DMS53 (cell line): ENCODE measurements around the gene OR11H12.
"Not testable (repeated sequence)": the region's sequence is repeated elsewhere in the genome, so short reads cannot be mapped to it uniquely, and the experiment has no call there.

Source experiments
- DNase-seq: peaks from one replicate; lab custom pipeline; 2025; lab: John Stamatoyannopoulos, UW

OR11H12 gene, protein sequence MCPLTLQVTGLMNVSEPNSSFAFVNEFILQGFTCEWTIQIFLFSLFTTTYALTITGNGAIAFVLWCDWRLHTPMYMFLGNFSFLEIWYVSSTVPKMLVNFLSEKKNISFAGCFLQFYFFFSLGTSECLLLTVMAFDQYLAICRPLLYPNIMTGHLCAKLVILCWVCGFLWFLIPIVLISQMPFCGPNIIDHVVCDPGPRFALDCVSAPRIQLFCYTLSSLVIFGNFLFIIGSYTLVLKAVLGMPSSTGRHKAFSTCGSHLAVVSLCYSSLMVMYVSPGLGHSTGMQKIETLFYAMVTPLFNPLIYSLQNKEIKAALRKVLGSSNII

DNA sequence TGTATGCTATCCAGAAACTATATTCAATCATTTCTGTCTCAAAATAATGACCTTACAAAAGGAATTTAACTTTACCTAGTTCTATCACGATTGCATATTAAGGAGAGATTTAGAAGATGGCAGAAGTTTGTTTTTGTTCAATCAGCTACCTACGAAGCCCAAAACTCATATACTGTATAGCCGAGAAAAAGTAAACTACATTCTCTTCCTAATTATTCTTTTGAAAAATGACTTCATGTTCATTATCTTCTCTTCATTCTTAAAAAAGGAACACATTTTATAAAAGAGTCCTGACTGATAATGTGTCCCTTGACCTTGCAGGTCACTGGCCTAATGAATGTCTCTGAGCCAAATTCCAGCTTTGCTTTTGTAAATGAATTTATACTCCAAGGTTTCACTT lies at the start of gene OR11H12:
Gene OR11H12 (plus strand): TSS at position 301 of the 400 bp plus-strand sequence. CDS start 0 bp downstream, at position 301.
- not testable (repeated sequence) for DNase-seq

DNA sequence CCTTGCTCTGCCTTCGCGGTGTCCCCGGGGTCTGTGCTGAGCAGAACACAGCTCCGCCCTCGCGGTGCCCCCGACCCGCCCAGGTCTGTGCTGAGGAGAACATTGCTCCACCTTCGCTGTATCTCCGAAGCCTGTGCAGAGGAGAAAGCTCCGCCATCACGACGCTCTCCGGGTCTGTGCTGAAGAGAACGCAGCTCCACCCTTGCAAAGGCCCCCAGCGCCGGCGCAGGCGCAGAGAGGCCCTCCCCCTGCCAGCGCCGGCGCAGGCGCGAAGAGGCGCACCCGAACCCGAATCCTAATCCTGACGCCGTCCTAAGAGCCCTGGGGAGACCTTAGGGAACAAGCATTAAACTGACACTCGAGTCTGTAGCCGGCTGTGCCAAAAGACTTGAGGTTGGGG lies 18.0 kb upstream of the OR11H12 start:
- DNase-seq: not testable (repeated sequence)

GRCh38 chr14:18626610-18627213 lies 25.8 kb downstream of the OR11H12 start:
- not testable (repeated sequence) for DNase-seq

DNA sequence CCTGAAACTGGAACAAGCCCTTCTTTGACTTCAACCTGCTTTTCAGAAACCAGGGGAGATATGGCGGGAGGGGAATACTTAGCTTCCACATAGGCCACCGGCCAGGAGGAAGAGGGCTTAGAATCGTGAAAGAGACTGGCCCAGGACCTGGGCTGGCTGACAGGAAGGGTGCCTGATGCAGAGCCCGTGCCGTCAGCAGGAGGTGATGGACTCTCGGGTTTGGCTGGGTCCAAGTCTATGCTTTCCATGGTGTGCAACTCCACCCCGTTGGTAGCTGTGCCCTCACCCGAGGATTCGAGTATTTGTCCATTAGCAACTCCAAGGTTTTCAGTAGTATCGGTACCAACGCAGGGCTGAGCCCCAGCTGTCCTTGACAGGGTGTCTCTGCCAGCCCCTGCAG lies 35.1 kb downstream of the OR11H12 start:
- DNase-seq: not testable (repeated sequence)

DNA sequence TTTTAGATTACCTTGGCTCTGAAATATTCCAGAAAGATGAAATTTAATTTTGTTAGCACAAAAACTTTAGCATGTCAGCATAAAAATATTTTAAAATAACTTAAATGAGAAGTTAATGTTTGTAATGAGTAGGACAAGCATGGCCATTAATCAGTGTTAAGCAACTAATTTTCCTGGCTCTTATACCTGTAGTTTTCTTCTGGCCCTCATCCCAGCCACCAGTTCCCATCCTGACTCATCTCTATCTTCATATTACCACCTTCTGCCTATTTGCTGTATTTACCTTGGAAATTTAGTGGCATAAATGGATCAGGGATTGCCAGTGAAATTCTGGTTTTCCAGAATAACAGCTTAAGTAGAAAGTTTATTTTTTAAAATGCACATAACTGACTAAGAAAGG lies 37.1 kb downstream of the OR11H12 start:
- DNase-seq: not testable (repeated sequence)

DNA sequence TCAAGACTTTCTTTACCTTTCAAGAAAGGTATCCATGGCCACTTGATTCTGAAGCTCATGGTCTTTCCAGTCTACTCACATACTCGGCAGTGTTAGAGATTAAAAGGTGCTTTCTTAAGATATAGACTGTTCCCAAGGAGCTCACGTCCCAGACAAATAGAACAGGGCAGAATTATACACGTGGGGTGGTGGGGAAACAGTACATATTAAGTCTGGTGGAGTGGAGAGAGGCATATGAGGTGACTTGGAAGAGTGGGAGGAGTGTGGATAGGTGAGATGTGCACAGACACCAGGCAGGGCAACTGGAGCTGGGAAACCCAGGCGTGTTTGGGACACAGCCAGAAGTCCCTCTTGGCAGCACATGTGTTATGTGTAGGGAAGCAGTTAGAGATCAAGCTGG lies 37.9 kb downstream of the OR11H12 start:
- not testable (repeated sequence) for DNase-seq

DNA sequence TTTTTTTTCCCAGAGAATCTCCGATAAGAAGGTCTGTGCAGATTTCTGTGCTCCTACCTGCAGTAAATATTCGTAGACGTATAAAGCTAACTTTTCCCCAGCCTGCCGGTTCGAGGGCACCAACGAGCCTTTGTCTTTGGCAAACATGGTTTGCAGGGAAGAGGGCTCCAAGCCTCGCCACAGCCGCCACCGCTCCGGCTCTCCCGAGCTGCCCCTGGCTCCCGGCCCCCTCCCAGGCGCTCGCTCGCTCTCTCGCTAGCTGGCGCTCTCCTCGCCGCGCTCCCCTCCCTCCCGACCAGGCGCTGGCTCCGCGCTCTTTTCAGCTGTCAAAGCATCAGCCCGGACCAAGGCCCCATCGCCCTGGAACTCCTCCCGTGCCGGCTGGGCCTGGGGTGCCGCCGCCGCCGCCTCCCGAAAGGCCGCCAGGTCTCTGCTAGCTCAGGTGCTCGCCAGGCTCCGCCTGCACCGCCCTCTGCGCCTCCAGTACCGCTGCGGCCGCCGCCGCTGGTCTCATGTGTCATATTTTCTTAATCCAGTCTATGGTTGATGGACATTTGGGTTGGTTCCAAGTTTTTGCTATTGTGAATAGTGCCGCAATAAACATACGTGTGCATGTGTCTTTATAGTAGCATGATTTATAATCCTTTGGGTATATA lies 45.3 kb downstream of the OR11H12 start:
- DNase-seq: not testable (repeated sequence)
